Neural progenitor cell (in vitro differentiated cells): Measurements from ENCODE around the gene UTP14A.

ENCODE experiments used
- EZH2 ChIP-seq: fragments of 200-600 bp; sonication (generic); IDR thresholded peaks from 2 replicates; pipeline ENCODE4 v1.6.1; 2017; ENCODE audit warnings: antibody characterized with exemption, mild to moderate bottlenecking, moderate library complexity
- TF ChIP-seq, protein P1 (sequence below): fragments of 200-600 bp; sonication (generic); IDR thresholded peaks from 2 replicates; pipeline ENCODE4 v1.5.1; 2017; ENCODE audit warnings: antibody characterized with exemption, mild to moderate bottlenecking

DNA sequence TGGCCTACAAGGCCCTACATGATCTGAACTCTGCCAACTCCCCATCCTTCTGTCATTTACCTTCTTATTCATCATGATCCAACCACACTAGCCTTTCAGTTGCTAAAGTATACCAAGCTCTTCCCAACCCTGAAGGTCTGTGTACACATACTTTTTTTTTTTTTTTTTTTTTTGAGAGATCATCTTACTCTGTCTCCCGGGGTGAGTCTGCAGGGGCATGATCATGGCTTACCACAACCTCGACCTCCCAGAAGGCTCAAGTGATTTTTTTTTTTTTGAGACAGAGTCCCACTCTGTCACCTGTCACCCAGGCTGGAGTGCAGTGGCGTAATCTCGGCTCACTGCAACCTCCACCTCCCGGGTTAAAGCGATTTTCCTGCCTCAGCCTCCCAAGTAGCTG, 5.9 kb upstream of the UTP14A start:
- no peak for TF ChIP-seq EZH2
- TF ChIP-seq, protein P1, sequence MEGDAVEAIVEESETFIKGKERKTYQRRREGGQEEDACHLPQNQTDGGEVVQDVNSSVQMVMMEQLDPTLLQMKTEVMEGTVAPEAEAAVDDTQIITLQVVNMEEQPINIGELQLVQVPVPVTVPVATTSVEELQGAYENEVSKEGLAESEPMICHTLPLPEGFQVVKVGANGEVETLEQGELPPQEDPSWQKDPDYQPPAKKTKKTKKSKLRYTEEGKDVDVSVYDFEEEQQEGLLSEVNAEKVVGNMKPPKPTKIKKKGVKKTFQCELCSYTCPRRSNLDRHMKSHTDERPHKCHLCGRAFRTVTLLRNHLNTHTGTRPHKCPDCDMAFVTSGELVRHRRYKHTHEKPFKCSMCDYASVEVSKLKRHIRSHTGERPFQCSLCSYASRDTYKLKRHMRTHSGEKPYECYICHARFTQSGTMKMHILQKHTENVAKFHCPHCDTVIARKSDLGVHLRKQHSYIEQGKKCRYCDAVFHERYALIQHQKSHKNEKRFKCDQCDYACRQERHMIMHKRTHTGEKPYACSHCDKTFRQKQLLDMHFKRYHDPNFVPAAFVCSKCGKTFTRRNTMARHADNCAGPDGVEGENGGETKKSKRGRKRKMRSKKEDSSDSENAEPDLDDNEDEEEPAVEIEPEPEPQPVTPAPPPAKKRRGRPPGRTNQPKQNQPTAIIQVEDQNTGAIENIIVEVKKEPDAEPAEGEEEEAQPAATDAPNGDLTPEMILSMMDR: no peak
